ENCODE measurements around the gene HLA-A. TPM values are rescaled to one million over a fixed set of nuclear protein-coding genes. Genes with fewer than 3 reads are reported as not detected.
A peak's percentile ranks its signal among the peaks of the same experiment; 100 is the strongest.

Gene HLA-A
- total and polyA plus RNA-seq, 9 of the 15 experiments (the other 6 are each of a cell fraction or from before 2014, with no cell fraction given), result 0.46 to 3.3 TPM; not detected in 7

DNA sequence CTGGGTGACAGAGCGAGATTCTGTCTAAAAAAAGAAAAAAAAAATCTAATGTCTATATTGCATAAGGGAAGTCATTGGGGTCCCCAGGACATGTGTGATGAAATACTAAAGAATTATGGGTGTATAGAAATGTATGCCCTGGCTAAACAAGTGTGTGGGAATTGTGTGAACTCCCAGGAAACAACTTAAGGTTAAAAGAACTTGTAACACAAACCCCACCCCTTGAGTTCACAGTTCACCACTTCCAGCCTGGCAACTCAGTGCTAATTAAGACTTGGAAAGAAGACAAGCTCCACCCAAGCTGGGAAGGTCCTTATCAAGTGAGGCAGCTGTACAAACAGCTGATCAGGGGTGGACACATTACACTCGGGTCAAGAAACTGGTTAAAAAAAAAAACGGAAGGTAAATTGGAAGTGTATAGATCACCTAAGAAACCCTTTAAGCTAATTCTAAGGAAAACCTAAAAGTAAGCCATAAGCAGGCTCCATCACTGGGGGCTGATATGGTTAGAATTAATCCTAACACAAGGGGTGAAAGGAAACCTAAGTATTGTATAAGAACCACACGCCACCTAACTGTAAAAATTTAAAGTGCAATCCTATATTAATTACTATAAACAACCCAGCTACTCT lies 25.2 kb downstream of the HLA-A start (continued):
- no peak for TF ChIP-seq TAF15 (IDR thresholded peaks at IDR 0.05; ENCODE audit: low read depth, low read length)
- TF ChIP-seq ARID3A (IDR thresholded peaks at IDR 0.05; ENCODE audit: borderline replicate concordance, low read depth, low read length), result peak; percentile 67; the same call in 1 of the 2 replicates
- no peak for TF ChIP-seq PYGO2 (tag; IDR thresholded peaks at IDR 0.05)
- 0 out of 4 replicates have a peak, but pooled peaks of 1 of the 2 experiments have one; percentile 18 for TF ChIP-seq MAZ (CRISPR knock-in tag; conservative IDR thresholded peaks at IDR 0.05 in 1 of 2, IDR thresholded peaks at IDR 0.05 in 1 of 2)
- peak; percentile 97 for TF ChIP-seq DPF2 (IDR thresholded peaks at IDR 0.05)
- no peak for TF ChIP-seq ZNF121 (CRISPR knock-in tag; conservative IDR thresholded peaks at IDR 0.05)
- TF ChIP-seq L3MBTL2 (IDR thresholded peaks at IDR 0.05), result peak; percentile 42; the same call in 1 of the 2 replicates
- TF ChIP-seq, protein P1, sequence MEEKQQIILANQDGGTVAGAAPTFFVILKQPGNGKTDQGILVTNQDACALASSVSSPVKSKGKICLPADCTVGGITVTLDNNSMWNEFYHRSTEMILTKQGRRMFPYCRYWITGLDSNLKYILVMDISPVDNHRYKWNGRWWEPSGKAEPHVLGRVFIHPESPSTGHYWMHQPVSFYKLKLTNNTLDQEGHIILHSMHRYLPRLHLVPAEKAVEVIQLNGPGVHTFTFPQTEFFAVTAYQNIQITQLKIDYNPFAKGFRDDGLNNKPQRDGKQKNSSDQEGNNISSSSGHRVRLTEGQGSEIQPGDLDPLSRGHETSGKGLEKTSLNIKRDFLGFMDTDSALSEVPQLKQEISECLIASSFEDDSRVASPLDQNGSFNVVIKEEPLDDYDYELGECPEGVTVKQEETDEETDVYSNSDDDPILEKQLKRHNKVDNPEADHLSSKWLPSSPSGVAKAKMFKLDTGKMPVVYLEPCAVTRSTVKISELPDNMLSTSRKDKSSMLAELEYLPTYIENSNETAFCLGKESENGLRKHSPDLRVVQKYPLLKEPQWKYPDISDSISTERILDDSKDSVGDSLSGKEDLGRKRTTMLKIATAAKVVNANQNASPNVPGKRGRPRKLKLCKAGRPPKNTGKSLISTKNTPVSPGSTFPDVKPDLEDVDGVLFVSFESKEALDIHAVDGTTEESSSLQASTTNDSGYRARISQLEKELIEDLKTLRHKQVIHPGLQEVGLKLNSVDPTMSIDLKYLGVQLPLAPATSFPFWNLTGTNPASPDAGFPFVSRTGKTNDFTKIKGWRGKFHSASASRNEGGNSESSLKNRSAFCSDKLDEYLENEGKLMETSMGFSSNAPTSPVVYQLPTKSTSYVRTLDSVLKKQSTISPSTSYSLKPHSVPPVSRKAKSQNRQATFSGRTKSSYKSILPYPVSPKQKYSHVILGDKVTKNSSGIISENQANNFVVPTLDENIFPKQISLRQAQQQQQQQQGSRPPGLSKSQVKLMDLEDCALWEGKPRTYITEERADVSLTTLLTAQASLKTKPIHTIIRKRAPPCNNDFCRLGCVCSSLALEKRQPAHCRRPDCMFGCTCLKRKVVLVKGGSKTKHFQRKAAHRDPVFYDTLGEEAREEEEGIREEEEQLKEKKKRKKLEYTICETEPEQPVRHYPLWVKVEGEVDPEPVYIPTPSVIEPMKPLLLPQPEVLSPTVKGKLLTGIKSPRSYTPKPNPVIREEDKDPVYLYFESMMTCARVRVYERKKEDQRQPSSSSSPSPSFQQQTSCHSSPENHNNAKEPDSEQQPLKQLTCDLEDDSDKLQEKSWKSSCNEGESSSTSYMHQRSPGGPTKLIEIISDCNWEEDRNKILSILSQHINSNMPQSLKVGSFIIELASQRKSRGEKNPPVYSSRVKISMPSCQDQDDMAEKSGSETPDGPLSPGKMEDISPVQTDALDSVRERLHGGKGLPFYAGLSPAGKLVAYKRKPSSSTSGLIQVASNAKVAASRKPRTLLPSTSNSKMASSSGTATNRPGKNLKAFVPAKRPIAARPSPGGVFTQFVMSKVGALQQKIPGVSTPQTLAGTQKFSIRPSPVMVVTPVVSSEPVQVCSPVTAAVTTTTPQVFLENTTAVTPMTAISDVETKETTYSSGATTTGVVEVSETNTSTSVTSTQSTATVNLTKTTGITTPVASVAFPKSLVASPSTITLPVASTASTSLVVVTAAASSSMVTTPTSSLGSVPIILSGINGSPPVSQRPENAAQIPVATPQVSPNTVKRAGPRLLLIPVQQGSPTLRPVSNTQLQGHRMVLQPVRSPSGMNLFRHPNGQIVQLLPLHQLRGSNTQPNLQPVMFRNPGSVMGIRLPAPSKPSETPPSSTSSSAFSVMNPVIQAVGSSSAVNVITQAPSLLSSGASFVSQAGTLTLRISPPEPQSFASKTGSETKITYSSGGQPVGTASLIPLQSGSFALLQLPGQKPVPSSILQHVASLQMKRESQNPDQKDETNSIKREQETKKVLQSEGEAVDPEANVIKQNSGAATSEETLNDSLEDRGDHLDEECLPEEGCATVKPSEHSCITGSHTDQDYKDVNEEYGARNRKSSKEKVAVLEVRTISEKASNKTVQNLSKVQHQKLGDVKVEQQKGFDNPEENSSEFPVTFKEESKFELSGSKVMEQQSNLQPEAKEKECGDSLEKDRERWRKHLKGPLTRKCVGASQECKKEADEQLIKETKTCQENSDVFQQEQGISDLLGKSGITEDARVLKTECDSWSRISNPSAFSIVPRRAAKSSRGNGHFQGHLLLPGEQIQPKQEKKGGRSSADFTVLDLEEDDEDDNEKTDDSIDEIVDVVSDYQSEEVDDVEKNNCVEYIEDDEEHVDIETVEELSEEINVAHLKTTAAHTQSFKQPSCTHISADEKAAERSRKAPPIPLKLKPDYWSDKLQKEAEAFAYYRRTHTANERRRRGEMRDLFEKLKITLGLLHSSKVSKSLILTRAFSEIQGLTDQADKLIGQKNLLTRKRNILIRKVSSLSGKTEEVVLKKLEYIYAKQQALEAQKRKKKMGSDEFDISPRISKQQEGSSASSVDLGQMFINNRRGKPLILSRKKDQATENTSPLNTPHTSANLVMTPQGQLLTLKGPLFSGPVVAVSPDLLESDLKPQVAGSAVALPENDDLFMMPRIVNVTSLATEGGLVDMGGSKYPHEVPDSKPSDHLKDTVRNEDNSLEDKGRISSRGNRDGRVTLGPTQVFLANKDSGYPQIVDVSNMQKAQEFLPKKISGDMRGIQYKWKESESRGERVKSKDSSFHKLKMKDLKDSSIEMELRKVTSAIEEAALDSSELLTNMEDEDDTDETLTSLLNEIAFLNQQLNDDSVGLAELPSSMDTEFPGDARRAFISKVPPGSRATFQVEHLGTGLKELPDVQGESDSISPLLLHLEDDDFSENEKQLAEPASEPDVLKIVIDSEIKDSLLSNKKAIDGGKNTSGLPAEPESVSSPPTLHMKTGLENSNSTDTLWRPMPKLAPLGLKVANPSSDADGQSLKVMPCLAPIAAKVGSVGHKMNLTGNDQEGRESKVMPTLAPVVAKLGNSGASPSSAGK (IDR thresholded peaks at IDR 0.05), result no peak
- TF ChIP-seq CBFA2T2 (conservative IDR thresholded peaks at IDR 0.05), result peak; percentile 91
- TF ChIP-seq U2AF1 (optimal IDR thresholded peaks at IDR 0.05; ENCODE audit: low read depth, low read length), result no peak
- peak; percentile 50; the same call in 1 of the 2 replicates for TF ChIP-seq EP400 (IDR thresholded peaks at IDR 0.05)
- no peak for TF ChIP-seq JUN (IDR thresholded peaks at IDR 0.05; ENCODE audit: borderline replicate concordance, low read depth, low read length)
- TF ChIP-seq JUN (CRISPR knock-in tag; IDR thresholded peaks at IDR 0.05; ENCODE audit: borderline replicate concordance), result no peak
- TF ChIP-seq KLF1 (tag; IDR thresholded peaks at IDR 0.05), result peak; percentile 79
